ENCODE data around the gene SOX3. TPM values are rescaled to one million over a fixed set of nuclear protein-coding genes. Genes with fewer than 3 reads are reported as not detected.

SOX3 gene
- total RNA-seq, 1 experiment from 2014 or later, result 16.3 TPM

DNA sequence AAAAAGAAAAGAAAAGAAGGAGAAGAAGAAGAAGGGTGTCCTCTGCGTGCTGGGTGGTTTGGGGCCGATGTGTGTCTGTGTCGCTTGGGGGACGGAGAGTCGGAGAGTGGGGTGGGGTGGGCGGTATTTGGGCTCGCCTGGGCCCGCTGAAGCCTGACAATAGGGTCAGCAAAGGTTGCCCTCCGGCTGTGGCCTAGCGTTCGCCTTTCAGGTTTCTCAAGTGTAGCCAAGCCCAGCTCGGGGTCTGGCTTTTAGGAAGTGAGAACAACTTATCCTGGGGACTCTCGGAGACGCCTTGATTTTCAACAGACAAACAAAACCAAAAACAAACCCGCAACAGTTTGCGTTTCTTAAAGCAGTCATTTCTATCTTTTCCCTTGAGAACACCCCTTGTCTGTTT, 4.1 kb upstream of the SOX3 start (continued):
- no peak for TF ChIP-seq ZNF423 (CRISPR knock-in tag; IDR thresholded peaks at IDR 0.05)
- TF ChIP-seq NFYB (CRISPR knock-in tag; conservative IDR thresholded peaks at IDR 0.05; ENCODE audit: low read depth), result no peak

DNA sequence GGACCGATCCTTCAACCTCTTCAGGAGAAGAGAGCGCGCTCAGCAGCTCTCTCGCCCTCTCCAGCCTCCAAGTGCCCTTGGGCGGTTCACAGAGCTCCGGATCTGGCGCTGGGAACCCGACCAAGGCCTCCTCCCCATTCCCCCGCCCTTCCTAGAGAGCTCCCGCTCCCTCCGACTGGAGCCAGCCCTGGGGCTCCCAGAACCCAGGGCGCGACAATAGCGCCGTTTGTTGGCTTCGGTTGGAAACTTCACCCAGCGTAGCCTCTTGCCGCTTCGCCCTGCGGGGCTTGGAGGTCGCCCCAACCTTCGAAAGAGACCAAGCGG, 3.1 kb upstream of the SOX3 start:
- TF ChIP-seq MXD4 (CRISPR knock-in tag; IDR thresholded peaks at IDR 0.05; ENCODE audit: borderline replicate concordance), result no peak
- TF ChIP-seq, protein P1, sequence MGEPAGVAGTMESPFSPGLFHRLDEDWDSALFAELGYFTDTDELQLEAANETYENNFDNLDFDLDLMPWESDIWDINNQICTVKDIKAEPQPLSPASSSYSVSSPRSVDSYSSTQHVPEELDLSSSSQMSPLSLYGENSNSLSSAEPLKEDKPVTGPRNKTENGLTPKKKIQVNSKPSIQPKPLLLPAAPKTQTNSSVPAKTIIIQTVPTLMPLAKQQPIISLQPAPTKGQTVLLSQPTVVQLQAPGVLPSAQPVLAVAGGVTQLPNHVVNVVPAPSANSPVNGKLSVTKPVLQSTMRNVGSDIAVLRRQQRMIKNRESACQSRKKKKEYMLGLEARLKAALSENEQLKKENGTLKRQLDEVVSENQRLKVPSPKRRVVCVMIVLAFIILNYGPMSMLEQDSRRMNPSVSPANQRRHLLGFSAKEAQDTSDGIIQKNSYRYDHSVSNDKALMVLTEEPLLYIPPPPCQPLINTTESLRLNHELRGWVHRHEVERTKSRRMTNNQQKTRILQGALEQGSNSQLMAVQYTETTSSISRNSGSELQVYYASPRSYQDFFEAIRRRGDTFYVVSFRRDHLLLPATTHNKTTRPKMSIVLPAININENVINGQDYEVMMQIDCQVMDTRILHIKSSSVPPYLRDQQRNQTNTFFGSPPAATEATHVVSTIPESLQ (CRISPR knock-in tag; IDR thresholded peaks at IDR 0.05), result no peak
- TF ChIP-seq NR3C1 (CRISPR knock-in tag; conservative IDR thresholded peaks at IDR 0.05; ENCODE audit: low read depth), result no peak
- no peak for TF ChIP-seq CBFB (CRISPR knock-in tag; IDR thresholded peaks at IDR 0.05; ENCODE audit: low read depth)
- TF ChIP-seq ZBTB21 (CRISPR knock-in tag; IDR thresholded peaks at IDR 0.05; ENCODE audit: borderline replicate concordance), result no peak
- no peak for TF ChIP-seq CREB1 (CRISPR knock-in tag; IDR thresholded peaks at IDR 0.05)
- TF ChIP-seq, protein P2, sequence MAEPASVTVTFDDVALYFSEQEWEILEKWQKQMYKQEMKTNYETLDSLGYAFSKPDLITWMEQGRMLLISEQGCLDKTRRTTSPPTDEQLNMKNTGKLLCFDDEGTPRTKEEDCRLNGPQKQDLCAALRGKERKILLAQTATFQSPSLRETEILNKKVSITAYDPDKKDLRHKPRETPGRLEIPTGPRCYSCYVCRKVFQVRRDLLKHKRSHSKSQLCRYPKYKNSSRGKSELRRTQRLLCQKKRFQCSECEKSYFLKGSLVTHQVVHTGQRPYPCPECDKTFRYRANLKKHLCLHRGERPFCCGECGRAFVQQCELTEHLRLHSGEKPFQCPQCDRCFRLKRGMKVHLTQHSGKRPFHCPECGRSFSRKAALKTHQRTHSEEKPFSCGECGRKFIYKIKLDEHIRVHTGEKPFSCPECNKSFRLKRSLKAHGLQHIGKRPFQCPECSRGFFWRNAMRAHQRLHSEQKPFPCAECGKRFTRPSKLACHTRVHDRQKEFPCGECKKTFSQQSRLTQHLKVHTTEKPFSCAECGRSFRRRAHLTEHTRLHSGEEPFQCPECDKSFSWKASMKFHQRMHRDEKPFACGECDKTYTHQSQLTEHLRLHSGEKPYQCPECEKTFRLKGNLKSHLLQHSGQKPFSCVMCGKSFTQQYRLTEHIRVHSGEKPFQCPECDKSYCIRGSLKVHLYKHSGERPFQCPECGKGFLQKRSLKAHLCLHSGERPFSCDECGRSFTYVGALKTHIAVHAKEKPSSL (CRISPR knock-in tag; conservative IDR thresholded peaks at IDR 0.05), result no peak
- TF ChIP-seq SP1 (CRISPR knock-in tag; conservative IDR thresholded peaks at IDR 0.05), result no peak
- no peak for TF ChIP-seq SMAD4 (CRISPR knock-in tag; IDR thresholded peaks at IDR 0.05)
- TF ChIP-seq SOX15 (CRISPR knock-in tag; IDR thresholded peaks at IDR 0.05), result no peak
- no peak for TF ChIP-seq GRHL2 (CRISPR knock-in tag; IDR thresholded peaks at IDR 0.05; ENCODE audit: insufficient replicate concordance, severe bottlenecking)
- TF ChIP-seq TP53 (CRISPR knock-in tag; IDR thresholded peaks at IDR 0.05), result no peak
- TF ChIP-seq, protein P3, sequence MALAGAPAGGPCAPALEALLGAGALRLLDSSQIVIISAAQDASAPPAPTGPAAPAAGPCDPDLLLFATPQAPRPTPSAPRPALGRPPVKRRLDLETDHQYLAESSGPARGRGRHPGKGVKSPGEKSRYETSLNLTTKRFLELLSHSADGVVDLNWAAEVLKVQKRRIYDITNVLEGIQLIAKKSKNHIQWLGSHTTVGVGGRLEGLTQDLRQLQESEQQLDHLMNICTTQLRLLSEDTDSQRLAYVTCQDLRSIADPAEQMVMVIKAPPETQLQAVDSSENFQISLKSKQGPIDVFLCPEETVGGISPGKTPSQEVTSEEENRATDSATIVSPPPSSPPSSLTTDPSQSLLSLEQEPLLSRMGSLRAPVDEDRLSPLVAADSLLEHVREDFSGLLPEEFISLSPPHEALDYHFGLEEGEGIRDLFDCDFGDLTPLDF (CRISPR knock-in tag; IDR thresholded peaks at IDR 0.05), result no peak
- TF ChIP-seq, protein P4, sequence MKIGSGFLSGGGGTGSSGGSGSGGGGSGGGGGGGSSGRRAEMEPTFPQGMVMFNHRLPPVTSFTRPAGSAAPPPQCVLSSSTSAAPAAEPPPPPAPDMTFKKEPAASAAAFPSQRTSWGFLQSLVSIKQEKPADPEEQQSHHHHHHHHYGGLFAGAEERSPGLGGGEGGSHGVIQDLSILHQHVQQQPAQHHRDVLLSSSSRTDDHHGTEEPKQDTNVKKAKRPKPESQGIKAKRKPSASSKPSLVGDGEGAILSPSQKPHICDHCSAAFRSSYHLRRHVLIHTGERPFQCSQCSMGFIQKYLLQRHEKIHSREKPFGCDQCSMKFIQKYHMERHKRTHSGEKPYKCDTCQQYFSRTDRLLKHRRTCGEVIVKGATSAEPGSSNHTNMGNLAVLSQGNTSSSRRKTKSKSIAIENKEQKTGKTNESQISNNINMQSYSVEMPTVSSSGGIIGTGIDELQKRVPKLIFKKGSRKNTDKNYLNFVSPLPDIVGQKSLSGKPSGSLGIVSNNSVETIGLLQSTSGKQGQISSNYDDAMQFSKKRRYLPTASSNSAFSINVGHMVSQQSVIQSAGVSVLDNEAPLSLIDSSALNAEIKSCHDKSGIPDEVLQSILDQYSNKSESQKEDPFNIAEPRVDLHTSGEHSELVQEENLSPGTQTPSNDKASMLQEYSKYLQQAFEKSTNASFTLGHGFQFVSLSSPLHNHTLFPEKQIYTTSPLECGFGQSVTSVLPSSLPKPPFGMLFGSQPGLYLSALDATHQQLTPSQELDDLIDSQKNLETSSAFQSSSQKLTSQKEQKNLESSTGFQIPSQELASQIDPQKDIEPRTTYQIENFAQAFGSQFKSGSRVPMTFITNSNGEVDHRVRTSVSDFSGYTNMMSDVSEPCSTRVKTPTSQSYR (CRISPR knock-in tag; IDR thresholded peaks at IDR 0.05), result no peak
- no peak for TF ChIP-seq ESRRA (CRISPR knock-in tag; IDR thresholded peaks at IDR 0.05; ENCODE audit: borderline replicate concordance)
- TF ChIP-seq, protein P5, sequence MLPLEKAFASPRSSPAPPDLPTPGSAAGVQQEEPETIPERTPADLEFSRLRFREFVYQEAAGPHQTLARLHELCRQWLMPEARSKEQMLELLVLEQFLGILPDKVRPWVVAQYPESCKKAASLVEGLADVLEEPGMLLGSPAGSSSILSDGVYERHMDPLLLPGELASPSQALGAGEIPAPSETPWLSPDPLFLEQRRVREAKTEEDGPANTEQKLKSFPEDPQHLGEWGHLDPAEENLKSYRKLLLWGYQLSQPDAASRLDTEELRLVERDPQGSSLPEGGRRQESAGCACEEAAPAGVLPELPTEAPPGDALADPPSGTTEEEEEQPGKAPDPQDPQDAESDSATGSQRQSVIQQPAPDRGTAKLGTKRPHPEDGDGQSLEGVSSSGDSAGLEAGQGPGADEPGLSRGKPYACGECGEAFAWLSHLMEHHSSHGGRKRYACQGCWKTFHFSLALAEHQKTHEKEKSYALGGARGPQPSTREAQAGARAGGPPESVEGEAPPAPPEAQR (CRISPR knock-in tag; IDR thresholded peaks at IDR 0.05), result no peak
- TF ChIP-seq, protein P6, sequence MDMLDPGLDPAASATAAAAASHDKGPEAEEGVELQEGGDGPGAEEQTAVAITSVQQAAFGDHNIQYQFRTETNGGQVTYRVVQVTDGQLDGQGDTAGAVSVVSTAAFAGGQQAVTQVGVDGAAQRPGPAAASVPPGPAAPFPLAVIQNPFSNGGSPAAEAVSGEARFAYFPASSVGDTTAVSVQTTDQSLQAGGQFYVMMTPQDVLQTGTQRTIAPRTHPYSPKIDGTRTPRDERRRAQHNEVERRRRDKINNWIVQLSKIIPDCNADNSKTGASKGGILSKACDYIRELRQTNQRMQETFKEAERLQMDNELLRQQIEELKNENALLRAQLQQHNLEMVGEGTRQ (CRISPR knock-in tag; IDR thresholded peaks at IDR 0.05), result no peak
- TF ChIP-seq, protein P7, sequence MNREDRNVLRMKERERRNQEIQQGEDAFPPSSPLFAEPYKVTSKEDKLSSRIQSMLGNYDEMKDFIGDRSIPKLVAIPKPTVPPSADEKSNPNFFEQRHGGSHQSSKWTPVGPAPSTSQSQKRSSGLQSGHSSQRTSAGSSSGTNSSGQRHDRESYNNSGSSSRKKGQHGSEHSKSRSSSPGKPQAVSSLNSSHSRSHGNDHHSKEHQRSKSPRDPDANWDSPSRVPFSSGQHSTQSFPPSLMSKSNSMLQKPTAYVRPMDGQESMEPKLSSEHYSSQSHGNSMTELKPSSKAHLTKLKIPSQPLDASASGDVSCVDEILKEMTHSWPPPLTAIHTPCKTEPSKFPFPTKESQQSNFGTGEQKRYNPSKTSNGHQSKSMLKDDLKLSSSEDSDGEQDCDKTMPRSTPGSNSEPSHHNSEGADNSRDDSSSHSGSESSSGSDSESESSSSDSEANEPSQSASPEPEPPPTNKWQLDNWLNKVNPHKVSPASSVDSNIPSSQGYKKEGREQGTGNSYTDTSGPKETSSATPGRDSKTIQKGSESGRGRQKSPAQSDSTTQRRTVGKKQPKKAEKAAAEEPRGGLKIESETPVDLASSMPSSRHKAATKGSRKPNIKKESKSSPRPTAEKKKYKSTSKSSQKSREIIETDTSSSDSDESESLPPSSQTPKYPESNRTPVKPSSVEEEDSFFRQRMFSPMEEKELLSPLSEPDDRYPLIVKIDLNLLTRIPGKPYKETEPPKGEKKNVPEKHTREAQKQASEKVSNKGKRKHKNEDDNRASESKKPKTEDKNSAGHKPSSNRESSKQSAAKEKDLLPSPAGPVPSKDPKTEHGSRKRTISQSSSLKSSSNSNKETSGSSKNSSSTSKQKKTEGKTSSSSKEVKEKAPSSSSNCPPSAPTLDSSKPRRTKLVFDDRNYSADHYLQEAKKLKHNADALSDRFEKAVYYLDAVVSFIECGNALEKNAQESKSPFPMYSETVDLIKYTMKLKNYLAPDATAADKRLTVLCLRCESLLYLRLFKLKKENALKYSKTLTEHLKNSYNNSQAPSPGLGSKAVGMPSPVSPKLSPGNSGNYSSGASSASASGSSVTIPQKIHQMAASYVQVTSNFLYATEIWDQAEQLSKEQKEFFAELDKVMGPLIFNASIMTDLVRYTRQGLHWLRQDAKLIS (CRISPR knock-in tag; IDR thresholded peaks at IDR 0.05; ENCODE audit: borderline replicate concordance), result no peak
- TF ChIP-seq ETV6 (CRISPR knock-in tag; IDR thresholded peaks at IDR 0.05), result no peak
- TF ChIP-seq NFYB (CRISPR knock-in tag; conservative IDR thresholded peaks at IDR 0.05; ENCODE audit: low read depth), result no peak
- ChIA-PET POLR2A (no interaction called here), CTCF (interaction anchor here (0.6 to 2.5 kb wide), 29 partner anchors 15 to 472 kb away, joined by 3 to 29 read pairs (median 5); a partner anchor contains a TSS)
- Mint-ChIP-seq H3K9me3 (no peaks in the 10 kb centered on the region), H3K4me3 (peak overlapping the region; percentile 77), H3K27me3 (ENCODE audit: low read depth) (peaks cover 84% of the 10 kb centered on the region), H3K36me3 (no peaks in the 10 kb centered on the region), H3K27ac (no peak overlapping the region), H3K4me1 (peaks cover 29% of the 10 kb centered on the region)
- peak; percentile 61 for ATAC-seq
- DNase-seq (ENCODE audit: low spot score), result peak; percentile 81
